Sciatic nerve (tissue), 2 donors: ENCODE measurements around the gene NKX2-3. TPM values are rescaled to one million over a fixed set of nuclear protein-coding genes. Genes with fewer than 3 reads are reported as not detected.

Experiments used
- ATAC-seq: fragments of 200-7000 bp; cut with Tn5 transposase; one replicate; pipeline ENCODE4 v1.9.1; 2020; ENCODE audit warnings: mild to moderate bottlenecking, moderate library complexity
- DNase-seq: peaks from one replicate; pipeline ENCODE4 v3.0.0-alpha.2; 2020; ENCODE audit warnings: low spot score
- intact Hi-C: fragments of 100-400 bp; cut with DNase I; formaldehyde crosslinking; loops from one replicate; pipeline ENCODE4 v1.14.2; 2022
- total RNA-seq: library from RNA; stranded (reverse); fragmentation: NEBNext Ultra II Directional; extraction: Animal tissue kit (Norgen Biotek cat#: 25700); gene quantifications from one replicate; pipeline ENCODE4 v1.2.1, GENCODE V29; 2021
- donor health status: DM: no; HTN: no; CAD: no.
- donor health status: DM: no; HTN: no; CAD: no.

NKX2-3 gene
- total RNA-seq, 1 donor from 2014 or later: not detected

DNA sequence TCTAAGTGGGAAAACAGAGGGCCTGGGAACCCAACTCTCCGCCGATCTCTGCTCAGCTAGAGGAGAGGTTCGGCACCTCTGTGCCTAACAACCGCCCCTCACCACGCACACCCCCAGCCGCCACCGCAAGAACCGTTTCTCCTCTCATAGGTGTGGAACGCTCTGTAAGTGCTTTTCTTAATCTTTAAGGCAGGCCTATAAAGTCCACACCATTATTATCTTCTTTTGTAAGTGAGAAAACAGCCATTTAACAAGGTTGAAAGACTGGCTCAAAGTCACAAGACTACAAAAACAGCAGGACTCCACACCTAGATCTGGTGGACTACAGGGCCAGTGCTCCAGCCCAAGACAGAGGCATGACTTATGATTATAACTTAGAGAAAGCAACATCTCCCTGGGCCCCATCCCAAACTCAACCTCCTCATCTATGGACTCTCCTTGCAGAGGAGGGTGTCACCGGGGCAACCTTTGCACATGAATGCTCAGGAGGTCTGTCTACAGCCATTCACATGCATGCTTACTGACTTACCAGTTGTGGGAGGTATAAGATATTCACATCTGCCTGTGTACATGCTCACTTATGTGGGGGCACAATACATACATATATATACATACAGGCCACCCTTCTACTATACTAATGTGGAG, 7.9 kb upstream of the NKX2-3 start:
- DNase-seq: no peak
- intact Hi-C loops: no loop called here
- no peak for ATAC-seq

DNA sequence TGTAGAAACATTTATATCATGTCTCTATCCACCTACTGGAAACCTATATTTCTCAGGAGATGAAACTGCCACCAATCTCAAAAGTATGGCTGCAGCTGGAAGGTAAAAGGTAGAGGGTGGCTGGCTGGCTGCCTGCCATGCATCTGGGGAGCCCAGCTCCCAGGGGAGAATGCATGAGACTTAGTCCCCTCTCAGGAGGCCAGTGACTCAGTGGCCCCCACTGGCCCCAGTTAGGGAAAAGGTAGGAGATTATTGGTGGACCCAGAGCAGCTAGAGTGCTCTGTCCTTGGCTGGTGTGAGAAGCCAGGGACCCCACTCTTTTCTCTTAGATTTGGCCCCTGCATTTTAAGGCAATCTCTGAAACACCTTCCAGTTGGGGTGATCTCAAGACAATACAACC, 6.8 kb upstream of the NKX2-3 start:
- no peak for DNase-seq
- no peak for ATAC-seq
- intact Hi-C loops: no loop called here

DNA sequence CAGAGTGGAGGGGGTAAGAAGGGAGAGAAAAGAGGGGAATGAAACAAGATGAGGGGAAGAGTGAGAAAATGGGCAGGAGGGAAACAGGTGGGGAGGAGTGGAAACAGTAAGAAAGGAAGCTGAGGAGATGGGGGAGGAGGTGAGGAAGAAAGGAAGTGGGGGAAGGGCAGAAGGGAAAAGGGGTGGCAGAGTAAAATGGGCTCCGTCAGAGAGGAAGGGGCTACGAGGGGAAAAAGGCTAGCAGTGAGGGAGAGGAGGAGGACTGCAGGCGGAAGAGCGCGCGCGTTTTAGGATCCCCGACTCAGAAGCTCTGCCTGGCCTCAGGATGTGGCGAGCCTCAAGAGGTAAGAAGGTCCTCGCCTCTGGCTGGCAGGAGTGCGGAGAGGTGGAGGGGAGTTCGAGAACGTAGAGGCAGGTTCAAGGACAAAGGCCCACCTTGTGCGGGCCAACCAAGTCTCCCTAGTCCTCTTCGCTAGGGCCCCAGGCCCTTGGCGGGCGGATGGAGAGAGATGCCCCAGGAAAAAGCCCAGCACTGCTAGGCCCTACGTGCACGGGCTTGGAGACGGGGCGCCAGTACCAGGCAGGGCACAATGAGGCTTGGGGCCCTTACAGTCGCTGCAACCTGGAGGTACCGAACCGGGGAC, 5.8 kb upstream of the NKX2-3 start:
- intact Hi-C loops: no loop called here
- no peak for ATAC-seq
- DNase-seq: no peak

DNA sequence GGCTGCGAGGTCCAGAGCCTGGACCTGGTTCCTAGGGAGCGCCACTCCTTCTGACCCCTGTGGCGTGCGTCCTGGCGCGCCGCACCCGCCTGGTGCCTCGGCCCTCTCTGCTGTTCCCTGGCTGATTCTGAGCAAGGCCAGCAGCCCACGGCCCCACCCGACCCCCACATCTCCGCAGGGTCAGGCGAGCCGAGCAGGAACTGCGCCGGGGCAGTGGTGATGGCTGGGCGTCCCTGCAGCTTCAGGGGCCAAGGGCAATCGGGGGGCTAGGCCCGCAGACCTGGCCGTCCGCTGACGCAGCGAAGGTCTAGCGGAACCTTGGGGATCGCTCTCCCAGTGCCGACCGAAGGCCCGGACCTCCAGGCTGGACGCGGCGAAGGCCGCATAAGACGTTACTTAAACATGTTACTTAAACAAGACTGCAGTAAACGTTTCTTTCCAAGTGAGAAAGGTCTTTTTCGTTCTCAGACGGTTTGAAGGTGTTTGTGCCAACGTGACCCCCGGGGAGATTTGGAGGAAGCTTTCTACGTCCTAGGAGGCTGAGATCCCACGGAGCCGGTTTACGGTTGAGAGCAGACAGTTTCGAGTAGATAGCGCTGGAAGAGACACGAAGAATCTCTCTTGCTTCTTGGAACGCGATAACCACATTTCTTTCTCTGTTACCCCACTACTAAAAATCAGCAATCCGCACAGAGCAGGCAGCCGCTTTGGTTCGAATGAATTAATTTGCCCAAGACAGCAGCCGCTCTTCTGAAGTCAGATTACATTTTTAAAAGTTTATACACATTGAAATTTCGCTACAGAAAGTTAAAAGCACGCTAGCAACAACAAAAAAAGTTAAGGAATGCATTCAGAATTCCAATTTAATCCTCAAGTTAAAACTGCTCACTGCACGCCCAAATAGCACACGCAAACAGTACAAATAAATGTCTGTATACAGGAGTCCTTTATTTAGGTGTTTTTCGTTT, 4.9 kb upstream of the NKX2-3 start:
- ATAC-seq (no peak), DNase-seq (no peak)
- intact Hi-C loops: no loop called here

DNA sequence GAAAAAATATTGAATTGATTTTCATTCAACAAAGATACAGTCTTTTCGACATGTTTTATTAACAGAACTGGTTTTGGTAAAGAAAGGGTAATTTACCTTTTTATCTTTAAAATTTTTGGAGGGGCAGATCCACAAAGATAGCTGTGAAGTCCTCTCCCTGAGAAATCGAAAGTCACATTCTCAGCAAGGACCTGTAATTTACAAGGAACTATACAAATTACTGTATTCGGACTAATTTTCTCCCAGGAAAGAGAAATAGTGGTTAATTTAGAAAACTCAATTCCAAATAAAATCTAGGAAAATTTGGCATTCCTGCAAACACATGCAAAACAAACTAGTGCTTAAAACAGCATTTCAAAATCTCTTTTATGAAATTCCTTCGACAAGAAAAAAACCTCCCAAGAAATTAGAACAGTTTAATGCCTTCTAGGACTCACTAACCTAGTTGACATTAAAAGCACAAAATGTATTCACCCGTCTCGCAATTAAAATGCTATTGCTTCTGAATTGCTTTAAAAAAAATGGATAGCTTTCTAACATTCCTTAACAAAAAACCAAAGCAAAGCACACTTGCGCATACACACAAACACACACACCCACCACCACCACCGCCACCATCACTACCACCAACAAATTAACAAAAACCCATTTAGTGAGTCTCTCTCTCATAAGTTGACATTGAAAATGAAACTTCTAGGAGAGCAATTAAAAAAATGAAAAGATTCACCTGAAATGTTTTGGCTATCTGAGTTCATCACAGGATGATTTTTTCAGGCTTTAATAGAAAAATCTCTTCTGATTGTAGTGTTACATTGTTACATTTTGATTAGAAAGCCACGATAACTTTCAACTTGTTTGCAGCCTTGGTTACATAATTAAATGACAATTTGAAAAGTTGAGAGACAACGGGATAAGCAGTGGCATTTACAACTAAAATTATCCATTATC, 4.0 kb upstream of the NKX2-3 start:
- intact Hi-C loops: no loop called here
- ATAC-seq: no peak

DNA sequence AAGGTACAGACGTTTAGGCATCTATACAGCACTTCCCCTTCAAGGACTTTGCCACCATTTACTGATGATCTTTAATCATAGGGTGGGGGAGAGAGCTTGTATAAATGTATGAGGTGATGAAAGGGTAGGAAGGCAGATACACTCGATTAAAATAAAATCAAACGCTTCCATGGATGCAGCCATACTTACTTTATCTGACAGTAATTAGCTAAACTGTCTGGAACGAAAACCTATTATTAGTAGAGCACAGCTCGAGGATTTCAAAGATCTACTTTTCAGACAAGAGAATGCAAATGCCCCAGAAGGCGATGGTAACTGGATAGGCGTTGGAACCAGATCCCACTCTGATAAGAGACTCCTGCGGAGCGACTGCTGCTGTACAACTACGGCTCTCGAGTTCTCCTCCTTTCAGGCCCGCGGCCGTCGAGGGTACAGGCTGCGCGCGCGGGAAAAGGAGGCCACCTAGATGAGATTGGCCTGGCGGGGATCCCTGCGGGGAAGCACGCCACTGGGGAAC, 3.1 kb upstream of the NKX2-3 start:
- intact Hi-C loops: no loop called here
- ATAC-seq: no peak
- DNase-seq: no peak

More for the DNA sequence above, 4.0 kb upstream of the NKX2-3 start:
- no peak for DNase-seq

DNA sequence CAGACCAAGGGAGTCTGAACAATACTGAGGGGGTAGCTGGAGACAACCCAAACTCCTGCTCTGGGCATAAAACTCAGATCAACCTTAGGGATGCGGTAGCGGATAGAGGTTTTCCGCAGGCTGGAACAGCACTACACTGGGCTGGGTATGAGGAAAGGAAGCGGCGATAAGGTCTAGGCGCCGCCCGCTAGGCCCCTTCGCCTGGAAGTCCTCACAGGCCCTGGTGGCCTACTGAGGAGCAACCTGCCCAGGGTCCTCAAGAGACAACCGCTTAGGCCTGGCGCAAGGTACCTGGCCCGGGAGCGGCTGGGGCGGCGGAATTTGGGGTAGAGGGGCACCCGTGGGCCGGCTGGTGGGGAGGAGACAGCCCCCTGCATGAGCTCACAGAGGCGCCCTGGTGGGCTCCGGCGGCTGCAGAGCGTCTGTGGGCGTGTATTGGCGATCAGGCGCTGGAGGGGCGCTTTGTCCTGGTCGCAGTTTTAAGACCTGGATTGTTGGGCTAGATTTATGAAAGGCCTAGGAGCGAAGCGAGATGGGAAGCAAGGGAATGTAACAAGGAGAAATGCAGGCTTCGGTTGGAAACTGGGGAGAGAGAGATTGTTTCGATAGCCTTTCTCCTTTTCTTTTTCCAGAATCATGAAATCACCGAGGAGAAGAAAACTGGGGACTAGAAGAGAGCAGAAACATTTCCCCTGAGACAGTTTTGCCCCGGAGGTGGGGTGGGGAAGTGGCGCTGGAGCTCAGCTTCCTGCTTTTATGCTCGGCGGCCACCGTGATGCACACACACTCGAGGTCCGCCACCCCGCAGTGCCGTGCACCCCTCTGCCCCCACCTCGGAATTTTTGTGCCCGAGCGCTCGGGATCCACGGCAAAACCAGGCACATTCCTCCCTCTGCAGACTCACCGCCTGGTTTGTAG, 2.4 kb upstream of the NKX2-3 start:
- intact Hi-C loops: no loop called here
- DNase-seq: no peak
- ATAC-seq: no peak

DNA sequence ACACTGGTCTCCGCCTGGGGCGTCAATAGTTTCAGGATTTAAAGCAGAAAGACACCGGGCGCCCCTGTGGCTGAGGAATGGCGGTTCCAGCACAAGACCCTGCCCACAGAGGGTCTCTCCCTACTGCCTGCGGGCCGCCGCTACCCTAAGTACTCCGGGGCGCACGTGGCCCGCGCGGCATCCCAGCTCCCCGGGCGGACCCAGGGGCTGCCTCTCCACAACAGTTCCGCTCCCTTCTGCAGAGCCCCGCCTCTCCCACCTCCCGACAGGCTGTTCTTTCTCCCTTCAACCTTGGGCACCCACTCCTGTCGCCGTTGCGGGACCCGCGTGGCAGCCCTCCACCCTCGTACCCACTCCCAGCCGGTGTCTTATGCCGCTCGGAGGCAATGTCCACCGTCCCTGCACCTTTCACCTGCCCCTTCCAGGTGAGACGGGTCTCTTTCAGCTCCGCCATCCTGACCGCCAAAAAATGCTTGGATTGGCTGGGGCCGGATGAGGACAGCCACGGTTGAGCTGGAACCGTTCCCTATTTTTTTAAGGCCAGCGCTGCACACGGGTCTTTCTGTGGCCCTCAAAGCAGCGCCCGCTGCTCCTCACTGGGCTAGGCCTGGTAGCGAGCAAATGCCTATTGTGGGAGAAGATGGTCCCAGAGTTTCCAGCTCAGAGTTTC, 1.6 kb upstream of the NKX2-3 start:
- DNase-seq (no peak), ATAC-seq (no peak)
- intact Hi-C loops: no loop called here

DNA sequence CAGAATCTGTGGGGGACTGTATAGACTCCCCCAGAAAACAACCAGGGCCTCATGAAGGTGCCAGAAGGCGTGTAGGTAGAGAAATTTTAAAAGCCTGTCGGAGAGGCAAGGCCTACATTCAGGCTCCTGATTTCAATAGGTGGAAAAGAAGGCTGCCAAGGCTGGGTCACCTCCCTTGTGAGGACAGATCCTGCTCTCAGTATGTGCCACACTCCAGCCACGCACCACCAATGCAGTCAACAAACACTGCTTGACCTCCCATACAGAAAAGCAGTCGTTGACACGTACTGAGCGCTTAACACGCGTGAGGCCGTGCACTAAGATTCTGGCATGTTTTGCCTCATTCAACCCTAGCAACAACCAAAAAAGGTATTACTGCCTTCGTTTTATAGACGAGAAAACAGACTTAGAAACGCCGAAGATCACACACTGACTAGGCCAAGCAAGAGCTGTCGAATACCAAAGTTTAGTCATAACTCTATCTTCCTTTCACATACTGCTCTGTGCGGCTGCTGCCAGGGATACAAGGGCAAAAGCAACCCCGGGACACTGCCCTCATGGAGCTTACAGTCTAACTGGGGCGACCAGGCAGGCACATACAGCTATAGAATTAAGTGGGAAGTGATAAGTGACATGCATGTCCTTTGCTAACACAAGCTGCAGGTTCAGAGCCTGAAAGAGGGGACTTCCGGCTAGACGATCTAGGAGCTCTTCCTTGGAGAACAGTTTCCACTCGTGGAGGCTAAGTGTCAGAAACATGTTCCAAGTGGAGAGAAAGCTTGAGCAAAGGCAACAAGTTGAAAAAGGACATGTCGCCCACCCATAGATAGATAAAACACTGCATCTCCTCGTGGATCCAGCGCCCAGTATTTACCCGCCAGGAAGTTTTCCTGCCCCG, 797 bp upstream of the NKX2-3 start:
- intact Hi-C loops: no loop called here
- DNase-seq (no peak), ATAC-seq (no peak)

DNA sequence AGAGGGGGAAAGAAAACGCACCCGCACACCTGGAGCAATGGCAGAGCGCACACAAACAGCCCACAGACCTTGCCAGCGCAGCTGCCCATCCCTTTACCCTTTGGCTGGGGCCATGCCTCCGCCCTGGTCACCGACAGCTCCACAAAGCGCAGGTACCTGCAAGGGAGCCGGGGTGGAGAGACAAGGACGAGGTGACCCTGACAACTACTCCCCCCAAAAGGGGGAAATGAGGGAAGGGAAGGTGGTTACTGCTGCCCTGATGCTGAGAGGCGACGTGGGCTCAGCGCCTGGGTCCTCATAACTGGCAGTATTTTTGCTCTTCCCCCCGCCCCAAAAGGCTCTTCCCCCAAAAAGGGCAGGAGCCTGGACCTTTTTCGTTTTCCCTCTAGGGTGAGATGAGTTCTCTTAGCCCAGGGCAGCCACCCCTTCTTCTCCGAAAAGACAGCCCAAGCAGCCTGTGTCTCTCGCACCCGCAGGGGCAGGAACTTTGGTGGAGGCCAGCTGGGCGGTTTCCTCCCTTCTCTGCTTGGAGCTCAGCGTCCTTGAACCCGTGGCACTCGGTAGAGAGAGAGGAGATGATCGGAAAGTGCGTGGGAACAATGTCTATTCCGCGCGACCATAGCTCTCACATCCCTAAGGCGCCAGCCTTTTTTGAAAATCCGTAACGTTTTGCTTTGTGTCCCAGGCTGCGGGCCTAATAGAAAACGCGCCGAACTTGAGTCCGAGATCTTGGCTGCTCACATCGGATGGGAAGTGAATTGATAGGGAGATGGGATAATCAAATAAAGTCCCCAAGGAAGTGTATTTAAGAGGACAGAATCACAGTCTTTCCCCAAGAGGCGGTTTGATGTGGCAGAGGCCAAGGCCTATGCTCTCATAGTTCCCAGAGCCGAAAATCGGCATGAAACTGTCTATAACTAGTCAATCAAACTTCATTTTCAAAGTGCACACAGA, 1.0 kb downstream of the NKX2-3 start:
- DNase-seq (no peak), ATAC-seq (no peak)
- intact Hi-C loops: no loop called here

DNA sequence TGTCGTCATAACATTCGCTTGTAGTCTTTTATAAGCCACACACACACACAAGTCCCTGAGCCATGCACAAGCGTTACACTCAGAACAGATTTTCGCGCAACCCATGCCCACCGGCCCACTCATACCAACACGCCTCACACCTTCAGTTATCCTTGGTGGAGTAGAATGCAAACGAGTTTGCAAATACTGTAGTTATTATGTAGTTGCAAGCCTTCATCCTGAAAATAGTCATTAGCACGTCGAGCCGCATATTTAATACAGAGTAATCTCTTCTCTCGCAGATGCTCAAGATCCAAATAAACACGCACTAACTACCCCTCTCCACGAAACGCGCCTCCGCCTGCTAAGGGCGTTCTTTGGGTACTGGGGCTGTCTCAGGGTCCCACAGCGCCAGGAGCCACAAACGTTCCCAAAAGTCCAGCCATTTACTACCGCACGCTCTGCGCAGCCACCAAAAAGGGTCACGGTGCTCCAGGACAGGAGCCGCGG, 1.8 kb downstream of the NKX2-3 start:
- DNase-seq (no peak), ATAC-seq (no peak)
- intact Hi-C loops: no loop called here

DNA sequence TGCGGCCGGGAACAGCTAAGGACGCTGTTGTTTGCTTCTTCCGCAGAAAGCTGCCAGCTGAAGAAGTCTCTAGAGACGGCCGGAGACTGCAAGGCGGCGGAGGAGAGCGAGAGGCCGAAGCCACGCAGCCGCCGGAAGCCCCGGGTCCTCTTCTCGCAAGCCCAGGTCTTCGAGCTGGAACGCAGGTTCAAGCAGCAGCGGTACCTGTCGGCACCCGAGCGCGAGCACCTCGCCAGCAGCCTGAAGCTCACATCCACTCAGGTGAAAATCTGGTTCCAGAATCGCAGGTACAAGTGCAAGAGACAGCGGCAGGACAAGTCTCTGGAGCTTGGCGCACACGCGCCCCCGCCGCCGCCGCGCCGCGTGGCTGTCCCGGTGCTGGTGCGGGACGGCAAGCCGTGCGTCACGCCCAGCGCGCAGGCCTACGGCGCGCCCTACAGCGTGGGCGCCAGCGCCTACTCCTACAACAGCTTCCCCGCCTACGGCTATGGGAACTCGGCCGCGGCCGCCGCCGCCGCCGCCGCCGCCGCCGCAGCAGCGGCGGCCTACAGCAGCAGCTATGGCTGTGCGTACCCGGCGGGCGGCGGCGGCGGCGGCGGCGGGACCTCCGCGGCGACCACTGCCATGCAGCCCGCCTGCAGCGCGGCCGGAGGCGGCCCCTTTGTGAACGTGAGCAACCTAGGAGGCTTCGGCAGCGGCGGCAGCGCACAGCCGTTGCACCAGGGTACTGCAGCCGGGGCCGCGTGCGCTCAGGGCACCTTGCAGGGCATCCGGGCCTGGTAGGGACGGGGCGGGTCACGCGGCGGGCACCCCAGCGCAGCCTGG, 2.4 kb downstream of the NKX2-3 start:
- ATAC-seq (no peak), DNase-seq (no peak)
- intact Hi-C loops: no loop called here

DNA sequence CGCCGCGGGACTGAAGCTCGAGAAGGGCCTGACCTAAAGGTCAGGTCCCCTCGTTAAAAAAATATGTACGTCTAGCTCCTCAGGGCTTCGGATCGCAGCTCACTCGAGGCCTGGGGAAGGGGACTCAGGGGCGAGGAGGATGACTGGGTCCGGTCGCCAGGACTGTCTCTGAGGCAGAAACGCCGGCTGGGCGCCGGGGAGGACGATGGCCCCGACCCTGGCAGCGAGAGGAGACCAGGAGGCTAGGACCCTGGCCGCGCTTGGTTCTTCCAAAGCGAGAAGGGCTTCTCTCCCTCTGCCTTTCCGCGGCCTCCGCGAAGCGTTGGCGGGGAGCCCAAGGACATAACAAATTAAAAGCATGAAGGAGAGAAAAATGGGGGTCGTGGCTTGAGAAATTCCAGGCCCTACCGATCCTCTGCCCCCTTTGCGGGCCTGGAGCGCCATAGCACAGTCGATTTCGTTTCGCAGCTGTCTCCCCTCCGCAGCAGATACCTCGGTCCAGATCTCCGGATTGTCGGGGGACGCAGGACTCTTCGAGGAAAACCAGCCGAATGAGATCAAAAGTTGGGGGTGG, 3.1 kb downstream of the NKX2-3 start:
- ATAC-seq (no peak), DNase-seq (no peak)
- intact Hi-C loops: no loop called here
